ENCODE data around the gene MXD1.
A peak's percentile ranks its signal among the peaks of the same experiment; 100 is the strongest.

Gene MXD1

GRCh38 chr2:69979902-69980807 lies 65.2 kb downstream of the MXD1 start:
- DNase-seq, result no peak

- DNase-seq, result no peak
Measured at GRCh38 chr2:69983392-69983966, 68.6 kb downstream of the MXD1 start.

GRCh38 chr2:69985216-69985615 lies 70.3 kb downstream of the MXD1 start:
- DNase-seq, result no peak

GRCh38 chr2:69985688-69986087 lies 70.8 kb downstream of the MXD1 start:
- peak; percentile 21 for DNase-seq

GRCh38 chr2:69986691-69987090 lies 71.8 kb downstream of the MXD1 start:
- DNase-seq, result no peak

- DNase-seq, result no peak
Measured at GRCh38 chr2:69988086-69988635, 73.3 kb downstream of the MXD1 start.

GRCh38 chr2:69989009-69989408 lies 74.1 kb downstream of the MXD1 start:
- DNase-seq, result no peak

GRCh38 chr2:69989441-69990105 lies 74.7 kb downstream of the MXD1 start:
- no peak for DNase-seq

All from CD4-positive, alpha-beta T cell treated with Interleukin-4 for 4 hours (primary cell).